ENCODE results near the gene UGT1A8.

UGT1A8 gene

GRCh38 chr2:233778030-233778429 is 160.6 kb downstream of the UGT1A8 start, which contains the start of gene MROH2A:
TSS of gene MROH2A (plus strand) at chr2:233778330. CDS start at chr2:233779359, 1,029 bp downstream.
- Histone ChIP-seq H3K4me2 (ENCODE audit: low read length) (no peak within 1 kb of the TSS), H3K9me3 (replicated peaks; ENCODE audit: low read length) (no peaks in the 10 kb centered on the region), H3K9ac (ENCODE audit: low read depth, low read length) (no peak within 1 kb of the TSS), H3K4me3 (ENCODE audit: low read length) (no peak within 1 kb of the TSS), H3K27me3 (ENCODE audit: control insufficient read depth, insufficient read depth, low read length) (peaks cover 3% of the 10 kb centered on the region), H3K36me3 (ENCODE audit: insufficient read depth, low read length) (no peaks in the 10 kb centered on the region), H3K4me1 (ENCODE audit: control insufficient read depth, insufficient read depth, low read length) (no peaks in the 10 kb centered on the region)

- Histone ChIP-seq H3K9ac (ENCODE audit: low read depth, low read length) (no peak overlapping the region), H3K9me3 (replicated peaks; ENCODE audit: low read length) (no peaks in the 10 kb centered on the region), H3K4me2 (ENCODE audit: low read length) (no peak overlapping the region), H3K36me3 (ENCODE audit: insufficient read depth, low read length) (no peaks in the 10 kb centered on the region), H3K4me3 (ENCODE audit: low read length) (no peak overlapping the region), H3K4me1 (ENCODE audit: control insufficient read depth, insufficient read depth, low read length) (no peaks in the 10 kb centered on the region), H3K27me3 (ENCODE audit: control insufficient read depth, insufficient read depth, low read length) (peaks cover 3% of the 10 kb centered on the region)
These were observed 162.3 kb downstream of the UGT1A8 start for GRCh38 chr2:233779722-233780121.

GRCh38 chr2:233780771-233781170 is 163.3 kb downstream of the UGT1A8 start:
- H3K4me1 ChIP-seq (ENCODE audit: control insufficient read depth, insufficient read depth, low read length): no peaks in the 10 kb centered on the region
- H3K4me3 ChIP-seq (ENCODE audit: low read length): no peak overlapping the region
- no peaks in the 10 kb centered on the region for H3K9me3 ChIP-seq (replicated peaks; ENCODE audit: low read length)
- H3K27me3 ChIP-seq (ENCODE audit: control insufficient read depth, insufficient read depth, low read length): peaks cover 3% of the 10 kb centered on the region
- no peak overlapping the region for H3K4me2 ChIP-seq (ENCODE audit: low read length)
- no peak overlapping the region for H3K9ac ChIP-seq (ENCODE audit: low read depth, low read length)
- no peaks in the 10 kb centered on the region for H3K36me3 ChIP-seq (ENCODE audit: insufficient read depth, low read length)

GRCh38 chr2:233789554-233789953 is 172.1 kb downstream of the UGT1A8 start:
- Histone ChIP-seq H3K4me2 (ENCODE audit: low read length) (no peak overlapping the region), H3K4me3 (ENCODE audit: low read length) (no peak overlapping the region), H3K9me3 (replicated peaks; ENCODE audit: low read length) (no peaks in the 10 kb centered on the region), H3K4me1 (ENCODE audit: control insufficient read depth, insufficient read depth, low read length) (no peaks in the 10 kb centered on the region), H3K27me3 (ENCODE audit: control insufficient read depth, insufficient read depth, low read length) (no peaks in the 10 kb centered on the region), H3K36me3 (ENCODE audit: insufficient read depth, low read length) (no peaks in the 10 kb centered on the region), H3K9ac (ENCODE audit: low read depth, low read length) (no peak overlapping the region)

DNA sequence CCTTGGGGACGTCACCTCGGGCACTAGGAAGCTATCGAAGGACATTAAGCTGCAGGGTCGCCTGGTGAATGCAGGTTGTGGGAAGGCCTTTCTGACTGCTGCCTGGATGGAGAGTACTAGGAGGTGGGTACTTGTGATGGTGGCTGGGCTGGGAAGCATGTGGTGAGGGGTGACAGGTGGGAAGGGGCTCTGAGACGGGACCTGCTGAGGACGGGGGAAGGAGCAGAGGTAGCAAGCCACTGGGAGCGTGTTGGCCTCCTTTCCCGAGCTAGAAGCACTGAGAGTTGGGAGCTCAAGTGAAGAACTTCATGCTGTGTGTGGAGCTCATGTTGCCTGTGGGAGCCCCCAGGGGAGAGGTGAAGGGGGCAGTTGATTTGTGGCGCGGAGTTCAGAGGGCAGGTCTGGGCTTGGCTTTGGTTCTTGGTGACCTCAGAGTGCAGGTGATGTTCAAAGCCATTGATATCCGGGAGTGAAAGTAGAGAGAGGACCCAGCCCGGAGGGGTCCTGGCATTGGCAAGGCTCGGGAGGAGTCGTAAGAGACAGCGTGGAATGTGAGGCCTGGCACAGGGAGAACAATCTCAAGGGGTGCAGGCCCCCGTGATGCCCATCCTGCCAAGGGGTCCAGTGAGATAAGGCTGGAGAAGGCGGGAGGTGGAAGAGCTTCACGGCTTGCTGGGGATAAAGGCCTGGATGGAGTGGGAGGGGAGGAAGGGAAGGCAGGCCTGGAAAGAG is 173.9 kb downstream of the UGT1A8 start:
- no peaks in the 10 kb centered on the region for H3K27me3 ChIP-seq (ENCODE audit: control insufficient read depth, insufficient read depth, low read length)
- H3K4me1 ChIP-seq (ENCODE audit: control insufficient read depth, insufficient read depth, low read length): no peaks in the 10 kb centered on the region
- no peak overlapping the region for H3K9ac ChIP-seq (ENCODE audit: low read depth, low read length)
- H3K4me2 ChIP-seq (ENCODE audit: low read length): no peak overlapping the region
- H3K4me3 ChIP-seq (ENCODE audit: low read length): no peak overlapping the region
- H3K36me3 ChIP-seq (ENCODE audit: insufficient read depth, low read length): no peaks in the 10 kb centered on the region
- no peaks in the 10 kb centered on the region for H3K9me3 ChIP-seq (replicated peaks; ENCODE audit: low read length)

DNA sequence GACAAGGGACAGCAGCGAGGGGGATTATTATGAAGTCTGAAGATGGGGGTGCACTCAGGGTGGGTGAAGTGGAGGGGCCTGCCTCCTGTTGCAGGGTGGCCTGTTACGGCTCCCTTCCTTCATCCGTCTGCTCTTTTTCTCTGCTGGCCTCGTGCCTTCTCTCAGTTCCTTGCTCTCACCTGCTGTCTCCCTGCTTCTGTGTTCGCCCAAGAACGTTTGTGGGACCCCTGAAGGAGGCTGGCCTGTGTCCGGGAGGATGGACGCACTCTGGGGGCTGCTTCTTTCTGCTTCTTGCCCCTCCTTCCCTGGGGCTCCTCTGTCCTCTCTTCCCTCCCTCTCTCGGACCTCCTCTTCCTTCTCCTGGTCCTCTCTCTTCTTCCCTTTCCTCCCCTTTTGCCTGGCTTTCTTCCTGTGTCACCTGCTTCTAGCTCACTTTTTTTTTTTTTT is 174.5 kb downstream of the UGT1A8 start:
- H3K4me2 ChIP-seq (ENCODE audit: low read length): no peak overlapping the region
- no peak overlapping the region for H3K9ac ChIP-seq (ENCODE audit: low read depth, low read length)
- H3K27me3 ChIP-seq (ENCODE audit: control insufficient read depth, insufficient read depth, low read length): no peaks in the 10 kb centered on the region
- no peak overlapping the region for H3K4me3 ChIP-seq (ENCODE audit: low read length)
- no peaks in the 10 kb centered on the region for H3K4me1 ChIP-seq (ENCODE audit: control insufficient read depth, insufficient read depth, low read length)
- no peaks in the 10 kb centered on the region for H3K36me3 ChIP-seq (ENCODE audit: insufficient read depth, low read length)
- H3K9me3 ChIP-seq (replicated peaks; ENCODE audit: low read length): no peaks in the 10 kb centered on the region

- Histone ChIP-seq H3K4me3 (ENCODE audit: low read length) (no peak overlapping the region), H3K36me3 (ENCODE audit: insufficient read depth, low read length) (no peaks in the 10 kb centered on the region), H3K4me1 (ENCODE audit: control insufficient read depth, insufficient read depth, low read length) (no peaks in the 10 kb centered on the region), H3K4me2 (ENCODE audit: low read length) (no peak overlapping the region), H3K27me3 (ENCODE audit: control insufficient read depth, insufficient read depth, low read length) (no peaks in the 10 kb centered on the region), H3K9me3 (replicated peaks; ENCODE audit: low read length) (no peaks in the 10 kb centered on the region), H3K9ac (ENCODE audit: low read depth, low read length) (no peak overlapping the region)
These were observed 175.3 kb downstream of the UGT1A8 start for GRCh38 chr2:233792720-233793119.

DNA sequence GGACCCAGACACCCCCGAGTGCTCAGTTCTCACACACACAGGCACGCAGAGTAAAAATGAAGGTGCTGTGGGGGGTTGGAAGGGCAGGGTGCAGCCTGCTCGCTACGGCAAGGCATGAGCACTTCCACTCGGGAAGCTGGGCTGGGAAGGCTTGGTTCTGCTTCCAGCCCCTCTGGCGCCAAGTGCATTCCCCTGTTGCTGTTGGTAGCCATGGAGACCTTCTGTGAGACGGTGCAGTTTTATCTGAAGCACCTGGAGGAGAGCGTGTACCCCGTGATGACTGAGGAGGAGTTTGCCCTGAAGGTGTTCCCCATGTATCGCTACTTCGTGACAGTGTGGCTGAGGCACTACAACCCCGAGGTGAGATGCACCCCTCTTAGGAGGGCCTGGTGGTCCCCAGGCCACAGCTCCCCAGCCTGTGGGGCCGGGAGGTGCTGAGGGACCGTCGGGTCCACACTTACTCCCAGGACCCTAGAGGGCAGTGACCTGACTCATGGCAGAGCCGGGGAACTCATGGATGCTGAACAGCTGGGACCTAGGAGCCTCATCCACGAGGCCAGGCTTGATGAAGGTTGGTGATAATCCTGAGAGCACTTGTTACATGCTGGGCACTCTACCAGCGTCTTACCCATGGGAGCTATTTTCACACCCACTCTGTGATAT is 176.2 kb downstream of the UGT1A8 start:
- H3K4me2 ChIP-seq (ENCODE audit: low read length): no peak overlapping the region
- H3K4me1 ChIP-seq (ENCODE audit: control insufficient read depth, insufficient read depth, low read length): no peaks in the 10 kb centered on the region
- H3K36me3 ChIP-seq (ENCODE audit: insufficient read depth, low read length): no peaks in the 10 kb centered on the region
- H3K9me3 ChIP-seq (replicated peaks; ENCODE audit: low read length): no peaks in the 10 kb centered on the region
- H3K9ac ChIP-seq (ENCODE audit: low read depth, low read length): no peak overlapping the region
- no peak overlapping the region for H3K4me3 ChIP-seq (ENCODE audit: low read length)
- no peaks in the 10 kb centered on the region for H3K27me3 ChIP-seq (ENCODE audit: control insufficient read depth, insufficient read depth, low read length)

- Histone ChIP-seq H3K9ac (ENCODE audit: low read depth, low read length) (no peak overlapping the region), H3K9me3 (replicated peaks; ENCODE audit: low read length) (no peaks in the 10 kb centered on the region), H3K4me2 (ENCODE audit: low read length) (no peak overlapping the region), H3K36me3 (ENCODE audit: insufficient read depth, low read length) (no peaks in the 10 kb centered on the region), H3K4me1 (ENCODE audit: control insufficient read depth, insufficient read depth, low read length) (no peaks in the 10 kb centered on the region), H3K27me3 (ENCODE audit: control insufficient read depth, insufficient read depth, low read length) (no peaks in the 10 kb centered on the region), H3K4me3 (ENCODE audit: low read length) (no peak overlapping the region)
These were observed 176.8 kb downstream of the UGT1A8 start for GRCh38 chr2:233794128-233794658.

- H3K27me3 ChIP-seq (ENCODE audit: control insufficient read depth, insufficient read depth, low read length): no peaks in the 10 kb centered on the region
- no peak overlapping the region for H3K9ac ChIP-seq (ENCODE audit: low read depth, low read length)
- H3K4me3 ChIP-seq (ENCODE audit: low read length): no peak overlapping the region
- H3K4me2 ChIP-seq (ENCODE audit: low read length): no peak overlapping the region
- no peaks in the 10 kb centered on the region for H3K9me3 ChIP-seq (replicated peaks; ENCODE audit: low read length)
- H3K36me3 ChIP-seq (ENCODE audit: insufficient read depth, low read length): no peaks in the 10 kb centered on the region
- no peaks in the 10 kb centered on the region for H3K4me1 ChIP-seq (ENCODE audit: control insufficient read depth, insufficient read depth, low read length)
These were observed 178.3 kb downstream of the UGT1A8 start for GRCh38 chr2:233795735-233796171.

DNA sequence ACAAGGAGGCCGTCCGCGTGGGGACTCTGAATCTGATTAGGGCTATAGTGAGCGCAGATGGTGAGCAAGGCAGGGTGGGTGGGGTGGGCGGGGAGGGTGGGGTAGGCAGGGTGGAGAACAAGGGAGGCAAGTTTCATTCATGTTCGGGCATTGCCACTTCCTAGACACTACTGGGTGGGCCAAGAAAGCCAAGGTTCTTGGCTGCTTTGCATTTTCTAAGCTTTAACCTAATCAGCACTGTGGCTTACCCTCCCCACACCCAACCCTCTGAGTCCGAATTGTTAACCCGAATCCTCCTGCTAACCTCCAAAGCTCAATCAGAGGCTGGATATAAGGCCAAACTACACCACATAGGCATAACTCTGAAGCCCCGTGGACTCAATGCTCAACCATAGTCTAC is 178.8 kb downstream of the UGT1A8 start:
- no peaks in the 10 kb centered on the region for H3K27me3 ChIP-seq (ENCODE audit: control insufficient read depth, insufficient read depth, low read length)
- H3K9ac ChIP-seq (ENCODE audit: low read depth, low read length): no peak overlapping the region
- H3K4me3 ChIP-seq (ENCODE audit: low read length): no peak overlapping the region
- no peak overlapping the region for H3K4me2 ChIP-seq (ENCODE audit: low read length)
- H3K36me3 ChIP-seq (ENCODE audit: insufficient read depth, low read length): no peaks in the 10 kb centered on the region
- H3K4me1 ChIP-seq (ENCODE audit: control insufficient read depth, insufficient read depth, low read length): no peaks in the 10 kb centered on the region
- no peaks in the 10 kb centered on the region for H3K9me3 ChIP-seq (replicated peaks; ENCODE audit: low read length)
